Testis (tissue), 2 donors: Measurements from ENCODE around the gene DAZAP1.

ENCODE experiments used
- POLR2A ChIP-seq: fragments of 450-650 bp; IDR thresholded peaks from one replicate; pipeline ENCODE4 v1.6.1; 2017; ENCODE audit warnings: antibody characterized with exemption, mild to moderate bottlenecking, moderate library complexity
- TF ChIP-seq, protein P1 (sequence below), 3 experiments: fragments of 450-650 bp in 2 of 3; fragments of 200-600 bp in 1 of 3; sonication (generic) in 1 of 3; IDR thresholded peaks; one replicate each; pipeline ENCODE4 v1.5.1; 2016 to 2019; ENCODE audit warnings: antibody characterized with exemption in 3 of 3, mild to moderate bottlenecking in 2 of 3, moderate library complexity in 1 of 3

DNA sequence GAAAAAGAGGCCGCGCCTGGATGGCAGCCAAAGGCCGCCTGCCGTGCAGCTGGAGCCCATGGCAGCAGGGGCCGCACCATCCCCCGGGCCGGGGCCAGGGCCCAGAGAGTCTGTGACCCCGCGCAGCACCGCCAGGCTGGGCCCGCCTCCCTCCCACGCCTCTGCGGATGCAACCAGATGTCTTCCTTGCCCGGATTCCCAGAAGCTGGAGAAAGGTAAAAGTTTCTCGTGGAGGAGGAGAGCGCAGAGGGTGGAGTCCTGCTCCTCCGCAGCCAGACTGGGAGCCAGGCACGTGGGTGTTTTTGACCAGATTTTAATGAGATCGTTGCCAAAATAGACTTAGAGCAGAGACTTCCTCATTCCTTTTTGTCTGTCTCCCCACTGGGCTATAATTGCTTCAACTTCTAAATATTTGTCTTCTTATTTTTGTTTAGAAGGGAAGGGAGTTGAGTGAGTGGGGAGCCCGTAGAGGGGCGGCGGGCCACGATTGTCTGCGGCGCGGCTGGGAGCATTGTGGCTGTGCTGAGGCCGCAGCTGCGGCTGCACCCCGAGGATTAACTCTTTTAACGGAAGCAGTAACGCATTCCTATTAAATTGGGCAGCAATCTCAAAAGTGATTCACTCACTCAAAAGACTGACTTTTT, 46.4 kb upstream of the DAZAP1 start:
- TF ChIP-seq POLR2A, result no peak
- TF ChIP-seq, protein P1, sequence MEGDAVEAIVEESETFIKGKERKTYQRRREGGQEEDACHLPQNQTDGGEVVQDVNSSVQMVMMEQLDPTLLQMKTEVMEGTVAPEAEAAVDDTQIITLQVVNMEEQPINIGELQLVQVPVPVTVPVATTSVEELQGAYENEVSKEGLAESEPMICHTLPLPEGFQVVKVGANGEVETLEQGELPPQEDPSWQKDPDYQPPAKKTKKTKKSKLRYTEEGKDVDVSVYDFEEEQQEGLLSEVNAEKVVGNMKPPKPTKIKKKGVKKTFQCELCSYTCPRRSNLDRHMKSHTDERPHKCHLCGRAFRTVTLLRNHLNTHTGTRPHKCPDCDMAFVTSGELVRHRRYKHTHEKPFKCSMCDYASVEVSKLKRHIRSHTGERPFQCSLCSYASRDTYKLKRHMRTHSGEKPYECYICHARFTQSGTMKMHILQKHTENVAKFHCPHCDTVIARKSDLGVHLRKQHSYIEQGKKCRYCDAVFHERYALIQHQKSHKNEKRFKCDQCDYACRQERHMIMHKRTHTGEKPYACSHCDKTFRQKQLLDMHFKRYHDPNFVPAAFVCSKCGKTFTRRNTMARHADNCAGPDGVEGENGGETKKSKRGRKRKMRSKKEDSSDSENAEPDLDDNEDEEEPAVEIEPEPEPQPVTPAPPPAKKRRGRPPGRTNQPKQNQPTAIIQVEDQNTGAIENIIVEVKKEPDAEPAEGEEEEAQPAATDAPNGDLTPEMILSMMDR (IDR thresholded peaks at IDR 0.05), result no peak
